ENCODE data around the gene TGFBR3. TPM values are rescaled to one million over a fixed set of nuclear protein-coding genes. Genes with fewer than 3 reads are reported as not detected.
"Not testable (repeated sequence)": the region's sequence is repeated elsewhere in the genome, so short reads cannot be mapped to it uniquely, and the experiment has no call there.

The TGFBR3 gene
- total RNA-seq, 1 donor from 2014 or later = 2.5 TPM

GRCh38 chr1:91856996-91857395 lies 29.0 kb downstream of the TGFBR3 start:
- no peaks in the 10 kb centered on the region for H3K9me3 ChIP-seq (ENCODE audit: insufficient read depth, low read depth, low read length)
- Mint-ChIP-seq H3K27ac (ENCODE audit: unreplicated experiment) (no peak overlapping the region), H3K9me3 (ENCODE audit: unreplicated experiment) (no peaks in the 10 kb centered on the region), H3K27me3 (ENCODE audit: low read depth, unreplicated experiment) (no peaks in the 10 kb centered on the region), H3K4me3 (ENCODE audit: unreplicated experiment) (no peak overlapping the region), H3K4me1 (ENCODE audit: low read depth, unreplicated experiment) (no peaks in the 10 kb centered on the region), H3K36me3 (ENCODE audit: low read depth, unreplicated experiment) (no peaks in the 10 kb centered on the region)
- no peak overlapping the region for H3K27ac ChIP-seq (ENCODE audit: low read depth, low read length)
- TF ChIP-seq EZH2 (IDR thresholded peaks at IDR 0.05; ENCODE audit: insufficient read depth, low read length) (no peak), CTCF (IDR thresholded peaks at IDR 0.05; ENCODE audit: insufficient read depth, low read depth, low read length) (no peak)
- no peaks in the 10 kb centered on the region for H3K4me1 ChIP-seq (ENCODE audit: insufficient read depth, low read length)
- FAIRE-seq (no peak), DNase-seq (ENCODE audit: low read depth) (peak; percentile 48)
- no peaks in the 10 kb centered on the region for H3K36me3 ChIP-seq (ENCODE audit: insufficient read depth, low read length)
- H3K79me2 ChIP-seq (ENCODE audit: insufficient read depth, low read length) = no peaks in the 10 kb centered on the region
- no peak overlapping the region for H2AFZ ChIP-seq (ENCODE audit: low read depth, low read length)
- no peaks in the 10 kb centered on the region for H3K27me3 ChIP-seq (ENCODE audit: insufficient read depth, low read length)
- H3K4me2 ChIP-seq (ENCODE audit: low read length) = no peak overlapping the region
- H4K20me1 ChIP-seq (ENCODE audit: insufficient read depth, low read length) = no peaks in the 10 kb centered on the region
- no peak overlapping the region for H3K9ac ChIP-seq (ENCODE audit: low read length)
- H3K4me3 ChIP-seq (ENCODE audit: insufficient read depth, low read depth, low read length) = no peak overlapping the region

GRCh38 chr1:91854852-91855534 lies 31.0 kb downstream of the TGFBR3 start:
- H3K27ac ChIP-seq (ENCODE audit: low read depth, low read length) = no peak overlapping the region
- H3K79me2 ChIP-seq (ENCODE audit: insufficient read depth, low read length) = no peaks in the 10 kb centered on the region
- H3K4me3 ChIP-seq (ENCODE audit: insufficient read depth, low read depth, low read length) = no peak overlapping the region
- no peaks in the 10 kb centered on the region for H3K4me1 Mint-ChIP-seq (ENCODE audit: low read depth, unreplicated experiment)
- H3K4me3 Mint-ChIP-seq (ENCODE audit: unreplicated experiment) = no peak overlapping the region
- no peaks in the 10 kb centered on the region for H3K36me3 Mint-ChIP-seq (ENCODE audit: low read depth, unreplicated experiment)
- H3K9me3 ChIP-seq (ENCODE audit: insufficient read depth, low read depth, low read length) = no peaks in the 10 kb centered on the region
- no peak overlapping the region for H3K9ac ChIP-seq (ENCODE audit: low read length)
- H3K27me3 Mint-ChIP-seq (ENCODE audit: low read depth, unreplicated experiment) = peaks cover 3% of the 10 kb centered on the region
- H3K4me1 ChIP-seq (ENCODE audit: insufficient read depth, low read length) = no peaks in the 10 kb centered on the region
- no peaks in the 10 kb centered on the region for H3K27me3 ChIP-seq (ENCODE audit: insufficient read depth, low read length)
- H3K9me3 Mint-ChIP-seq (ENCODE audit: unreplicated experiment) = no peaks in the 10 kb centered on the region
- FAIRE-seq = no peak
- no peak for DNase-seq (ENCODE audit: low read depth)
- no peak overlapping the region for H2AFZ ChIP-seq (ENCODE audit: low read depth, low read length)
- H3K4me2 ChIP-seq (ENCODE audit: low read length) = no peak overlapping the region
- no peaks in the 10 kb centered on the region for H4K20me1 ChIP-seq (ENCODE audit: insufficient read depth, low read length)
- TF ChIP-seq EZH2 (IDR thresholded peaks at IDR 0.05; ENCODE audit: insufficient read depth, low read length) = no peak
- no peak for TF ChIP-seq CTCF (IDR thresholded peaks at IDR 0.05; ENCODE audit: insufficient read depth, low read depth, low read length)
- no peak overlapping the region for H3K27ac Mint-ChIP-seq (ENCODE audit: unreplicated experiment)
- no peaks in the 10 kb centered on the region for H3K36me3 ChIP-seq (ENCODE audit: insufficient read depth, low read length)

GRCh38 chr1:91853397-91853796 lies 32.6 kb downstream of the TGFBR3 start:
- Histone ChIP-seq H3K4me1 (ENCODE audit: insufficient read depth, low read length) (no peaks in the 10 kb centered on the region), H2AFZ (ENCODE audit: low read depth, low read length) (no peak overlapping the region), H3K4me3 (ENCODE audit: insufficient read depth, low read depth, low read length) (no peak overlapping the region), H3K4me2 (ENCODE audit: low read length) (no peak overlapping the region), H3K27ac (ENCODE audit: low read depth, low read length) (no peak overlapping the region), H3K9ac (ENCODE audit: low read length) (no peak overlapping the region), H3K36me3 (ENCODE audit: insufficient read depth, low read length) (no peaks in the 10 kb centered on the region), H3K27me3 (ENCODE audit: insufficient read depth, low read length) (no peaks in the 10 kb centered on the region), H3K9me3 (ENCODE audit: insufficient read depth, low read depth, low read length) (no peaks in the 10 kb centered on the region), H3K79me2 (ENCODE audit: insufficient read depth, low read length) (no peaks in the 10 kb centered on the region), H4K20me1 (ENCODE audit: insufficient read depth, low read length) (no peaks in the 10 kb centered on the region)
- FAIRE-seq (no peak), DNase-seq (ENCODE audit: low read depth) (no peak)
- TF ChIP-seq EZH2 (IDR thresholded peaks at IDR 0.05; ENCODE audit: insufficient read depth, low read length) (no peak), CTCF (IDR thresholded peaks at IDR 0.05; ENCODE audit: insufficient read depth, low read depth, low read length) (no peak)
- Mint-ChIP-seq H3K27ac (ENCODE audit: unreplicated experiment) (no peak overlapping the region), H3K36me3 (ENCODE audit: low read depth, unreplicated experiment) (no peaks in the 10 kb centered on the region), H3K9me3 (ENCODE audit: unreplicated experiment) (no peaks in the 10 kb centered on the region), H3K27me3 (ENCODE audit: low read depth, unreplicated experiment) (peaks cover 9% of the 10 kb centered on the region), H3K4me3 (ENCODE audit: unreplicated experiment) (no peak overlapping the region), H3K4me1 (ENCODE audit: low read depth, unreplicated experiment) (no peaks in the 10 kb centered on the region)

GRCh38 chr1:91852011-91852410 lies 33.9 kb downstream of the TGFBR3 start:
- not testable (repeated sequence) for H4K20me1 ChIP-seq (ENCODE audit: insufficient read depth, low read length); H3K9me3 ChIP-seq (ENCODE audit: insufficient read depth, low read depth, low read length); H3K27me3 Mint-ChIP-seq (ENCODE audit: low read depth, unreplicated experiment); H3K79me2 ChIP-seq (ENCODE audit: insufficient read depth, low read length); H3K27me3 ChIP-seq (ENCODE audit: insufficient read depth, low read length); H2AFZ ChIP-seq (ENCODE audit: low read depth, low read length); H3K4me1 ChIP-seq (ENCODE audit: insufficient read depth, low read length); H3K36me3 Mint-ChIP-seq (ENCODE audit: low read depth, unreplicated experiment); H3K4me3 ChIP-seq (ENCODE audit: insufficient read depth, low read depth, low read length); DNase-seq (ENCODE audit: low read depth); H3K4me2 ChIP-seq (ENCODE audit: low read length); H3K4me3 Mint-ChIP-seq (ENCODE audit: unreplicated experiment); H3K27ac Mint-ChIP-seq (ENCODE audit: unreplicated experiment); H3K27ac ChIP-seq (ENCODE audit: low read depth, low read length); H3K9ac ChIP-seq (ENCODE audit: low read length); FAIRE-seq; H3K36me3 ChIP-seq (ENCODE audit: insufficient read depth, low read length); H3K9me3 Mint-ChIP-seq (ENCODE audit: unreplicated experiment); H3K4me1 Mint-ChIP-seq (ENCODE audit: low read depth, unreplicated experiment)

Data from astrocyte (in vitro differentiated cells and primary cell).